ES-I3 (cell line): ENCODE results near the gene MIAT.

Experiments
- H3K36me3 ChIP-seq: 2 replicates; pipeline ENCODE4 v1.6.1; 2013; ENCODE audit warnings: mild to moderate bottlenecking, low read length, control low read depth, moderate library complexity; ENCODE audit not compliant: insufficient read depth
- H3K4me1 ChIP-seq: 2 replicates; pipeline ENCODE4 v1.6.1; 2013; ENCODE audit warnings: mild to moderate bottlenecking, control low read depth, low read length; ENCODE audit not compliant: insufficient read depth
- H3K9ac ChIP-seq: 2 replicates; pipeline ENCODE4 v1.6.1; 2013; ENCODE audit warnings: low read depth, mild to moderate bottlenecking, low read length, moderate library complexity
- H3K9me3 ChIP-seq: 2 replicates; pipeline ENCODE4 v1.6.1; 2013; ENCODE audit warnings: mild to moderate bottlenecking, low read length, moderate library complexity; ENCODE audit not compliant: control insufficient read depth, insufficient read depth

The MIAT gene

DNA sequence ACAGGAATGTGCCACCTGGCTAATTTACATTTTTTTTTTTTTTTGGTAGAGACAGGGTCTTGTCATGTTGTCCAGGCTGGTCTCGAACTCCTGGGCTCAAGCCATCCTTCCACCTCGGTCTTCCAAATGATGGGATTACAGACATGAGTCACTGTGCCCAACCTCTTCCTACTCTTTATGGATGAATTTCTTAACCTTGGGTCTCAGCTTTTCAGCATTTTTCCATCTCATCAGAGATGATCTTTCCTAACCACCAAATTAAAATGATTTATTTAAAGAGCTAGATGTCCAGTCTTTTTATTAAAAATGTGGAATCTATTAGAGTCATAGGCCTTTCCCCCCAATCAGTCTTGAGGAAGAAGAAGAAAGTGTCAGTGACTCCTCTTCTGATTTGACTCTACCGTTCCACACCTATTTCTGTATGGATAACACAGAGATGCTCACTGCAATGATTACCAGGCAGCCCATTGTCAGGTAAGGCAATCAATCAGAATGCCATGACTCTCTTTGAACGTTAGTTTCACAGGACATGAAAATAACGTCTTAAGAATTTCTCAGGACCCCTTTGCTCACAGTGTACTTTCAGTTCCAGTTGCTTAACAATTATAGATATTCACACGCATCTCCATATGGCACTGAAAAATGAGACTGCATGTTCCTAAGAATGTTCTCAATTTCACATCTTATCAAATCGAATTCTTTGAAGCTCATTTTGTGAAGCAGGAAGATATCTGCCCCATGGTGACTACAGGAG lies 51.0 kb downstream of the MIAT start:
- Histone ChIP-seq H3K4me1 (no peaks in the 10 kb centered on the region), H3K9me3 (0 out of 2 replicates have a peak, but pooled peaks cover 8% of the 10 kb centered on the region), H3K9ac (no peak overlapping the region), H3K36me3 (no peaks in the 10 kb centered on the region)

DNA sequence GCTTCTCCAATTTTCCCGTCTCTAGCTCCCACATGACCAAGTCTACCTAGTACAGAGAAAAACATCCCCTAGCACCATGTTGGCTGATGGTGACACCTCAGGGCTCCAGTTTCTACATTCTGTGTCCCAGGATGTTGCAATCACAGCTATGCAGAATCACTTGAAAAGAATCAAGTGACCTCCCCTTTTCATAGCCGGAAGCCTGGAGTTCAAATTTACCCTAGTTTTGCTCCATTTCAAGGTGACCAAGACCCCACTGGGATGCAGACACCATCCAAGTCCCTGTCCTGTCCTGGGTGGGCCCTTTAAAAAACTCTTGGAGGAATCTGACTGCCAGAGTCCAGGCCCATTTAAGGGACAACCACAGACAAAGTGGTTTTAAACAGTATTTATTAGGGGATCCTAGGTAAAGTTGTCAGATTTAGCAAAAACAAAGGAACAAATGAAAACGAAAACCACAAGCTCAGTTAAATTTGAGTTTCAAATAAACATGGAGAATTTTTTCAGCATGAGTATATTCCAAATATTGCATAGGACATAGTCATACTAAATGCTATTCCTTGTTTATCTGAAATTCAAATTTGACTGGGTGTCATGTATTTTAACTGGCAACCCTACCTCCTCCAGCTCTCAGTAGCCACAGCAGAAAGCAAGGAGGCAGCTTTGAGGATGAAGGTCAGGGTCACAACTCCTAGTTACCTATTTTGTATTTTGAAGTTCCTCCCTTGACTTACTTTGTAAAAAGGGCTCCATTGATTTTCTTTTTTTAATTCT lies 52.4 kb downstream of the MIAT start:
- no peak overlapping the region for H3K9ac ChIP-seq
- H3K4me1 ChIP-seq: no peaks in the 10 kb centered on the region

DNA sequence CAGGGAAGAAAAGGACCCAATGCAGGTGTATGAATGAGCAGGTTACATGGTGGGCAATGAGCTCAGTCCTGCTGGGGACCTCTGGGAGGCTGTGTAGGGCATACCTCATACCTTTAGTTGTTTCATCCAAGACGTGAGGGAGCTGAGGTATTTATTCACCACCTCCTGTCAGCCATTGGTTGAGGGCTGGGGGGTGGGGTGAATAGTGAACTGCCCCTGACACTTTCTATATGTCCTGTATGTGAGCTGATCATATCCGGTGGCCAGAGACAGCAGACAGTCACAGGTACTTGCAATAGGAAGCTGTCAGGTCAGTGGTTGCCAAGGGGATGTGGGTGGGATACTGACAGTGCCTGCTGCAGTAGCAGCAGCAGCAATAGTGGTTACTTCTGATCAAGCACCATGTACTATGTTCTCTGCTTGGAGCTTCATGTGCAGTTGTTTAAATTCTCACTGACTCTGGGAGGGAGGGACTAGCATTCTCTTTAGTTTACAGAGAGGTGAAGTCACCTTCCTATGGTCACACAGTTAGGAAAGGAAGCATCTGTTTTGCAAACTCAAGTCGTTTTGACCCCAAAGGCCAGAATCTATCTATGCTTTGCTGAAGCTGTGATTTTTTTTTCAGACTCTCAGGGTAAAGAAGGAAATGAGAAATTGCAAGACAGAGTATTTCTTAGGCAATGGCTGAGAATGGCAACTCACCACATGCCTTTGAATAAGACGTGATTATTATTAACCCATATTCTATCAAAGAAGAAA lies 54.0 kb downstream of the MIAT start:
- Histone ChIP-seq H3K9me3 (0 out of 2 replicates have a peak, but pooled peaks cover 8% of the 10 kb centered on the region), H3K9ac (no peak overlapping the region), H3K36me3 (no peaks in the 10 kb centered on the region), H3K4me1 (no peaks in the 10 kb centered on the region)

More for the DNA sequence above, 52.4 kb downstream of the MIAT start:
- H3K9me3 ChIP-seq: 0 out of 2 replicates have a peak, but pooled peaks cover 8% of the 10 kb centered on the region
- H3K36me3 ChIP-seq: no peaks in the 10 kb centered on the region

DNA sequence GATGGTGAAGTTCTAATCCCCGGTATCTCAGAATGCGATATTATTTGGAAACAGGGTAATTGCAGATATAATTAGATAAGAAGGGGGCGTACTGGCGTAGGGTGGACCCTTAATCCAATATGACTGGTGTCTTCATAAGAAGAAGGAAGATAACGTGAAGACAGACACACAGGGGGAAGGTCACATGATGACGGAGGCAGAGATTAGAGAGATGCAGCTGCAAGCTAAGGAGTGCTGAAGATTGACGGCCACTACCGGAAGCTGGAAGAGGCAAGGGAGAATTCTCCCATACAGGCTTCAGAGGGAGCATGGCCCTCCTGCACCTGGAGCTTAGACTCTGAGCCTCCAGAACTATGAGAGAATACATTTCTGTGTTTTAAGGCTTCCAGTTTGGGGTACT lies 54.8 kb downstream of the MIAT start:
- Histone ChIP-seq H3K9me3 (0 out of 2 replicates have a peak, but pooled peaks cover 2% of the 10 kb centered on the region), H3K4me1 (no peaks in the 10 kb centered on the region), H3K36me3 (no peaks in the 10 kb centered on the region), H3K9ac (no peak overlapping the region)

DNA sequence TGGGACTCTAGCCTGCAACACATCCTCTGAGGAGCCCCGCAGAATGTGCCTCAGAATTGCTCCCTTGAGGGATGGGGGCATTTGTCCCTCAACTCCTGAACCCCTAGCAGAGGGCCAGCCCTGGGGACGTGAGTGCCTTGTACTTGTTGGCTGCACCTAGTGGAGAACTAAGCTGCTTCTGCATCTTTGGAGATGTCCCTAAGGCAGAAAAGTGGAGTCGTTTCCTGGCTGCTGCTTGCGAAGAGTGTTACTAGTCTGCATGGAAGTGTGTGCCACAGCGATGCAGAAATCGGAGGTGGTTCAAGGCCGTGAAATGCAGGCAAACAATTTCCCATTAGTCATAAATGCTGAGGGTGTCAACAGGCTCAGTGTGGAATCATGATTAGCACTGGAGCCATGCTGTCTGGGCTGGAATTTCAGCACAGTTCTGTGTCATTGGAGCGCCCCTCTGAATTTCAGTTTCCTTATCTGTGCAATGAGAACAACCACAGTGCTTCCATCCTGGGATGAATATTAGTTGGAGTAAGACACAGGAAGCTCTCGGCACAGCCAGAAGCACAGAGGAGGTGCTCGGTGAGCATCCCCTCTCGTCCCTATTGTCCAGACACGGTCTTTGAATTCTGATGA lies 56.5 kb downstream of the MIAT start:
- no peaks in the 10 kb centered on the region for H3K9me3 ChIP-seq
- no peaks in the 10 kb centered on the region for H3K36me3 ChIP-seq
- no peak overlapping the region for H3K9ac ChIP-seq
- H3K4me1 ChIP-seq: peaks cover 3% of the 10 kb centered on the region; the same call in 1 of the 2 replicates

DNA sequence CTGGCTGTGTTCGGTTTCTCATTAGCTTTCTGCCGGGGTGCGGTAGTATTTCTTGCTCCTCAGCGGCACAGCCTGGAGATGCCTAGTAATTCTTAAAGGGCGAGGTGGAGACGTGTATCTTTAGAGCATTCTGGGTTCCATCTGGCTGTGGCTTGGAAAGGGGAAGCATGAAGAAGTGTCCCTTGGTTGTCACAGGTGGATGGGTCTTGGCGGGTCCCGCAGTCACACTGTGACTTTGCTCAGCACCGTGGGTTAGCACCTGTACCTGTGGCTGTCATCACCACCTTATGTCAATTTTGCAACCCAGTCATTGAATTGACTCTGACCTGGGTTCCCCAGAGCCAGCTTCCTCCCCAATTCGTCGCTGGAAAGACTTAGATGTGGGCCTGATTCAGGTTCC lies 57.6 kb downstream of the MIAT start:
- peaks cover 7% of the 10 kb centered on the region for H3K4me1 ChIP-seq

DNA sequence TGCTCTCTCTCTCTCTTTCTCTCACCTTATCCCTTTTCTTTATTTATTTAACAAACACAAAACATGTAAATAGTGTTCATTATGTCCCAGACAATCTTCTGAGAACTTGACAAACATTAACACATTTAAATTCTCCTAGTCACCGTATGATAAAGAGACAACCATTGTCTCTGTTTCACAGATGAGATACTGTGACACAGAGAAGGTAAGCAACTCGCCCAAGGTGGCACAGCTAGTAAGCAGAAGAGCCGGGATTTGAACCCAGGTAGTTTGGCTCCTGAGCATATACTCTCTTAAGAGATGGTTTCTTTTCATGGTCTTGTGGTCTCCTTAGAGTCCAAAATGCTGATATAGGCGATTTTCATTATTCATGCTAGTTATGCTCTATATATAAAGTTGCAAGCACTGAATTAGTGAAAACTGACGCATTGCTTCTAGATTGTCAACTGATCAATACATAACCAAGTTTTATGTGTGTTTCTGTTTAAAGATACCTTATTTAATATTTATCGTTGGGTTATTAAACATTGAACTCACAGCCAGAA lies 58.1 kb downstream of the MIAT start:
- Histone ChIP-seq H3K4me1 (peaks cover 7% of the 10 kb centered on the region), H3K9ac (no peak overlapping the region), H3K9me3 (no peaks in the 10 kb centered on the region), H3K36me3 (no peaks in the 10 kb centered on the region)

More for the DNA sequence above, 57.6 kb downstream of the MIAT start:
- Histone ChIP-seq H3K9ac (no peak overlapping the region), H3K36me3 (no peaks in the 10 kb centered on the region), H3K9me3 (no peaks in the 10 kb centered on the region)

DNA sequence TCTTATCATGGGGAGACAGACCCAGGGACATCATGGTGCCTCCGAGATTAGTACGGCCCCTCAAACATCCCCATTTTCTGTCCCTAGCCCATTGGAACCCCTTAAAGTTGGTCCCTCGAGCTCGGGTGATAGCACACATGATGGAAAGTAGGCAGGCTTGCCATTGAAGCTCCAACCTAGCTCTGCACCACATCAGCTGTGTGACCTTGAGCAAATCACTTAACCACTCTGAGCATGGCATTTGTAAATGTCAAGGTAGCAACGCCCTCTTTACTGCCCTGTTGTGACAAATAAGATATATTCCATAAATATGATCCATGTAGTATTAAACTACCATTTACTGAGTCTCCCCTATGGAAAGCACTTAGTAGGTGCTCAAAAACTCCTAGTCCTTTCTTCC lies 61.1 kb downstream of the MIAT start:
- H3K4me1 ChIP-seq: peaks cover 7% of the 10 kb centered on the region
- no peaks in the 10 kb centered on the region for H3K36me3 ChIP-seq

DNA sequence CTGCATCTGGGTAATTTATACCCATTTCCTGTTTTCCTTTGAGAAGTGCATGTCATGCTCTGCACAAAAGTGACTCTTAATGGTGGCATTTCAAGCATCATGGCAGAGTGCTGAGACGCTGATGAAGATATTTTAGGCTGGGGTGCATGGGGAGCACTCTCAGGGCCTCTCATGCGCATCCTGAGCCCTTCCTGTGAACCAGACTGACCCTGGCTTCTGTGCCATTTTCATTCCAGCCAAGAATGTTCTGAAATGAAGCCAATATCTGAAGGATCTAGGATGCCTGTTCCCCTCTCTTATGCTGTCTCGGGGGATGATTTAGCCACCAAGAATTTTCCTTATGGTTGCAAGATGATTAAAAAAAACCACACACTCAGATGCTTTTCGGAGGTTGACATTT lies 61.5 kb downstream of the MIAT start:
- no peak overlapping the region for H3K9ac ChIP-seq
- no peaks in the 10 kb centered on the region for H3K36me3 ChIP-seq
- H3K9me3 ChIP-seq: no peaks in the 10 kb centered on the region

More for the DNA sequence above, 61.1 kb downstream of the MIAT start:
- H3K9ac ChIP-seq: no peak overlapping the region
- no peaks in the 10 kb centered on the region for H3K9me3 ChIP-seq

DNA sequence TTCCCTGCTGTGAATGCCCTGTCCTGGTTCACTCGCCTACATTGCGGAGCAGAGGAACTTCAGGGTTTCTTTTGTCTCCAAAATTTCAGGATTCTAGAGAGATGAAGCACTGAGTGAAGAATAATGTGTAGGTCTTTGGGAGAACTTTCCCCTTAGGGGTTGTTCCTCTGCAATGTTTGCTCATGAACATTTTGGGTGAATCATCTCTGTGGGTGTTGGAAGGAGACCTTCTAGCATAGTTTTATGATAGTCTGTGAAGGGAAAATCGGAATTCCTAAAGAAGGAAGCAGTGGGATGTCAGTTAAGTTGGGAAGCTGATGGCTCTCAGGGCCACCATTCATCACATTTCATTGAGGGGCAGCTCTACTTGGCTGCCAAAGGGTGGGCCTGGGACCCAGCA lies 64.8 kb downstream of the MIAT start:
- H3K9ac ChIP-seq: no peak overlapping the region
- no peaks in the 10 kb centered on the region for H3K9me3 ChIP-seq
- no peaks in the 10 kb centered on the region for H3K36me3 ChIP-seq
- H3K4me1 ChIP-seq: peaks cover 7% of the 10 kb centered on the region

More for the DNA sequence above, 61.5 kb downstream of the MIAT start:
- peaks cover 7% of the 10 kb centered on the region for H3K4me1 ChIP-seq

DNA sequence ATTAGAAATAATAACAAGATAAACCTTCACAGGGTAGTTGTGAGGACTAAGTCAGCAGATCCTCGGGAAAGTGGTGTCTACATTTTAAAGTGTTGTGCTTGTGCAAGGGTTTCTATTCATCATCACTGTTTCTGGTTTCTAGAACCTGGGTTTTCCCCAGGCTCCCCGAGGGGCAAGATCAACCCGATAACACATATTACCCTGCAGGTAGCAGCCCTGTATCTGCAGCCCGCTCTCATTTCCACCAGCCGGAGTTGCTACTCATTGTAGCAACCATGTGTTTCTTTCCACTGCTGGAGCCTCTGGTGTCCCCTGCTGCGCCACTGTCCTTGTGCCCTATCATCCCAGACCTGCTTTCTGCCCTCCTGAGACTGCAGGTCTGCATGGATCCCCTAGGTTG lies 67.0 kb downstream of the MIAT start:
- H3K9ac ChIP-seq: no peak overlapping the region
- H3K36me3 ChIP-seq: no peaks in the 10 kb centered on the region
- H3K9me3 ChIP-seq: no peaks in the 10 kb centered on the region
- no peaks in the 10 kb centered on the region for H3K4me1 ChIP-seq

DNA sequence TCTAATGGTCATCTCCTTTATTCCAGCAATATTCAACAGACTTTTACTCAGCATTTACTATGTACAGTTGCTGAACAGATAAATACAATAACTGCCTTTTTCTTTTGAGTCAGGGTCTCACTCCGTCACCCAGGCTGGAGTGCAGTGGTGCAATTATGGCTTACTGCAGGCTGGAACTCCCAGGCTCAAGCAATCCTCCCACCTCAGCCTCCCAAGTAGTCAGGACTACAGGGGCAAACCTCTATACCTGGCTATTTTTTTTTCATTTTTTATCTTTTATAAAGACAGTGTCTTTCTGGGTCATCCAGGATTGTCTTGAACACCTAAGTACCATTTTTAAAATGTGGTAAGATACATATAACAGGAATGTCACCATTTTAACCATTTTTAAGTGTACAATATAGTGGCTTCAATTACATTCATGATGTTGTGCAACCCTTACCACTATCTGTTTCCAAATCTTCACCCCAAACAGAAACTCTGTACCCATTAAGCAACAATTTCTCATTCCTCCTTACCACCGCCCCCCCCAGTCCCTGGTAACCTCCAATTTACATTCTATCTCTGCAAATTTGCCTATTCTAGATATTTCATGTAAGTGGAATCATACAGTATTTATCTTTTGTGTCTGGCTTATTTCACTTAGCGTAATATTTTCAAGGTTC lies 67.8 kb downstream of the MIAT start:
- Histone ChIP-seq H3K4me1 (no peaks in the 10 kb centered on the region), H3K36me3 (no peaks in the 10 kb centered on the region), H3K9ac (no peak overlapping the region), H3K9me3 (no peaks in the 10 kb centered on the region)
